HEK293T (cell line): Measurements from ENCODE around the gene APOL4.
"Not testable (repeated sequence)": the region's sequence is repeated elsewhere in the genome, so short reads cannot be mapped to it uniquely, and the experiment has no call there.

ENCODE experiments used
- CTCF ChIA-PET: fragments of 350-600 bp; formaldehyde crosslinking; extraction: SDS; loops from one replicate; lab custom pipeline; 2021; ENCODE audit warnings: antibody characterized with exemption, inconsistent platforms; lab: Yijun Ruan, JAX
- POLR2A ChIA-PET: fragments of 350-600 bp; formaldehyde crosslinking; extraction: SDS; loops from one replicate; lab custom pipeline; 2020; ENCODE audit warnings: antibody characterized with exemption, inconsistent platforms; lab: Yijun Ruan, JAX
- DNase-seq: peaks from one replicate; pipeline ENCODE4 v3.0.0; 2012; ENCODE audit warnings: mixed read lengths; ENCODE audit errors: extremely low spot score
- ARNT ChIP-seq: fragments of 450-650 bp; IDR thresholded peaks from 2 replicates; pipeline ENCODE4 v1.6.1; 2017; ENCODE audit warnings: mild to moderate bottlenecking
- BHLHE40 ChIP-seq: fragments of 450-650 bp; IDR thresholded peaks from 2 replicates; pipeline ENCODE4 v1.6.1; 2016; ENCODE audit warnings: mild to moderate bottlenecking, moderate library complexity, borderline replicate concordance
- CTBP1 ChIP-seq: fragments of 450-650 bp; IDR thresholded peaks from 2 replicates; pipeline ENCODE4 v1.6.1; 2016; ENCODE audit warnings: borderline replicate concordance
- ELF4 ChIP-seq: fragments of 450-650 bp; IDR thresholded peaks from 2 replicates; pipeline ENCODE4 v1.6.1; 2017; ENCODE audit warnings: antibody characterized with exemption
- FOXA1 ChIP-seq: fragments of 450-650 bp; IDR thresholded peaks from 2 replicates; pipeline ENCODE4 v1.6.1; 2016; ENCODE audit warnings: mild to moderate bottlenecking
- FOXK2 ChIP-seq: fragments of 450-650 bp; IDR thresholded peaks from 2 replicates; pipeline ENCODE4 v1.6.1; 2016; ENCODE audit warnings: mild to moderate bottlenecking
- FOXM1 ChIP-seq: fragments of 450-650 bp; IDR thresholded peaks from 2 replicates; pipeline ENCODE4 v1.6.1; 2017; ENCODE audit warnings: mild to moderate bottlenecking, borderline replicate concordance
- HDGF ChIP-seq: fragments of 450-650 bp; IDR thresholded peaks from 2 replicates; pipeline ENCODE4 v1.6.1; 2017; ENCODE audit warnings: antibody characterized with exemption, borderline replicate concordance
- L3MBTL2 ChIP-seq: fragments of 450-650 bp; conservative IDR thresholded peaks from 2 replicates; pipeline ENCODE4 v1.6.1; 2016; ENCODE audit warnings: mild to moderate bottlenecking
- LEF1 ChIP-seq: fragments of 450-650 bp; IDR thresholded peaks from 2 replicates; pipeline ENCODE4 v1.6.1; 2017; ENCODE audit warnings: mild to moderate bottlenecking, borderline replicate concordance
- NFRKB ChIP-seq: fragments of 450-650 bp; IDR thresholded peaks from 2 replicates; pipeline ENCODE4 v1.6.1; 2016; ENCODE audit warnings: mild to moderate bottlenecking, moderate library complexity
- SP1 ChIP-seq: fragments of 450-650 bp; IDR thresholded peaks from 2 replicates; pipeline ENCODE4 v1.6.1; 2017
- SUZ12 ChIP-seq: fragments of 450-650 bp; IDR thresholded peaks from 2 replicates; pipeline ENCODE4 v1.6.1; 2016; ENCODE audit warnings: mild to moderate bottlenecking
- TARDBP ChIP-seq: fragments of 450-650 bp; IDR thresholded peaks from 2 replicates; pipeline ENCODE4 v1.6.1; 2016
- ZNF384 ChIP-seq: fragments of 450-650 bp; IDR thresholded peaks from 2 replicates; pipeline ENCODE4 v1.6.1; 2016
- TF ChIP-seq, protein P1 (sequence below): fragments of 450-650 bp; IDR thresholded peaks from 2 replicates; pipeline ENCODE4 v1.6.1; 2016

APOL4 gene

DNA sequence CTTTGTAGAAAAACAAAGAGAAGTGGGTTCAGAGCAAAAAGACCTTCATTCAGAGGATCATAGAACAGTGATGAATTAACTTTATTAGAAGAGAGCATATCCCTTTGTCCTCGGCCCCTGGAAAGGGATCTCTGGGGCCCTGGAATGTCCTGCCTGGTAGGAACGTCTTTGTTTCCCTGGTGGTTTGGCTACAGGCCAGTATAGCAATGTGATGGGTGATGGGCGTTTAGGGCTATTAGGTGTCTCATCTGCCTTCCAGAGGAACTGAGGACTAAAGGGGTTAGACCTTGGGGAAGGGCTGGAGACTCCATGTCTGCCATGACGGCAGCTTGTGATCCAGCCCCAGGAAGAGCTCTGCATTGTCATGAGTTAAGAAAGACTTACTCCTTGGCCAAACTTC lies 9.1 kb downstream of the APOL4 start:
- DNase-seq: no peak
- CTCF ChIA-PET: interaction anchor here (0.9 kb wide), 1 partner anchor 11 kb away, joined by 4 read pairs; no protein-coding TSS in a partner anchor
- TF ChIP-seq ARNT (no peak), CTBP1 (no peak), FOXK2 (no peak), LEF1 (no peak), SP1 (no peak)
- POLR2A ChIA-PET: no interaction called here

DNA sequence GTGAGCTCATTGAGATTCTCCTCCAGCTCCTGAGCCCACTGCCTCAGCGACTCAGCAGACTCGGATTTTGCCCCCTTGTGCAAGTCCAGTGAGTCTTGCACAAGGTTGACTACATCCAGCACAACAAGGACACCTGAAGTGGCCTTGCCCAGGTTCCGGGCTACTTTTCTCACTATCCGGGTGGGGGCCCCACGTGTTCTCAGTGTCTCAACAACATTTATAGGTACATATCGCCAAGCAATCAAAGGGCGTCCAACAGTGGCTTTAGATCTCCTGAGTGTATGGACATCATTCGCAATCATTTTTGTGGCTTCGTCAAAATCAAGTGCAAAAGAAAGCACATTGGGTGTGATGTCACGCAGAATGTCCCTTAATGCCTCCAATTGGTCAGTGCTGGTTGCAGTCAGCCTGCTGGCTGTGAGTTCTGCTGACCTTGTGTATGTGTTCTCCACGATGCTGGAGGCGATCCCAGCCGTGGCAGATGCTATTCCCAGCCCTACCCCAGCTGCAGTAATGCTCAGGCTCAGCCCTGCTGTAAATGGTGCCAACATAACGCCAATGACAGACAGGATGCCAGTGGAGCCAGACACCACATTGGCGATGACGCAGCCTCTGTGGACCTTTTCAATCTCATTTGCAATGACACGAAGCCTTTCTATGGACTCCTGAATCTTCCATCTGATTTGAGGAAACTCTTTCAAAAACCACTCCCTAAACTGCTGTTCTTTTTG lies 10.3 kb downstream of the APOL4 start:
- no peak for DNase-seq
- POLR2A ChIA-PET: no interaction called here

DNA sequence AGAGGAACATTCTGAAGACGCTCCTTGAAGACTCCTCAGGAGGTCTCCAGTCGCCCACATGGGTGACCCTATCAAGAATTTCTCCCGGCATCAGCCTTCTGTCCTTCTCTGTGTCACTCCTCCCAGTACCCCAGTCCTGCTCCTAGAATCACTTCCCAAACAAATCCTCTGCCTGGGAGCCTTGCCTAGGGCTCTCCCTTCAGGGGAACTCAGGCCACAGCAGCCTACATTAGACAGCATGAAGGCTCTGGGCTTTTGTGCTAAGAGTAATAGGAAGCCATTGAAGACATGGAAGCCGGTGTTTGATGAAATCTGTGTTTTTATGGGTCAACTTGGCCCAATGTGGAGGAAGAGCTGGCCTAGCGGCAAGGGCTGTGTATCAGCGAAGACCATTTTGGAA lies 13.7 kb downstream of the APOL4 start:
- DNase-seq, POLR2A ChIA-PET, CTCF ChIA-PET: not testable (repeated sequence)

More for the DNA sequence above, 10.3 kb downstream of the APOL4 start:
- CTCF ChIA-PET: no interaction called here
- no peak for TF ChIP-seq FOXA1
- no peak for TF ChIP-seq HDGF

DNA sequence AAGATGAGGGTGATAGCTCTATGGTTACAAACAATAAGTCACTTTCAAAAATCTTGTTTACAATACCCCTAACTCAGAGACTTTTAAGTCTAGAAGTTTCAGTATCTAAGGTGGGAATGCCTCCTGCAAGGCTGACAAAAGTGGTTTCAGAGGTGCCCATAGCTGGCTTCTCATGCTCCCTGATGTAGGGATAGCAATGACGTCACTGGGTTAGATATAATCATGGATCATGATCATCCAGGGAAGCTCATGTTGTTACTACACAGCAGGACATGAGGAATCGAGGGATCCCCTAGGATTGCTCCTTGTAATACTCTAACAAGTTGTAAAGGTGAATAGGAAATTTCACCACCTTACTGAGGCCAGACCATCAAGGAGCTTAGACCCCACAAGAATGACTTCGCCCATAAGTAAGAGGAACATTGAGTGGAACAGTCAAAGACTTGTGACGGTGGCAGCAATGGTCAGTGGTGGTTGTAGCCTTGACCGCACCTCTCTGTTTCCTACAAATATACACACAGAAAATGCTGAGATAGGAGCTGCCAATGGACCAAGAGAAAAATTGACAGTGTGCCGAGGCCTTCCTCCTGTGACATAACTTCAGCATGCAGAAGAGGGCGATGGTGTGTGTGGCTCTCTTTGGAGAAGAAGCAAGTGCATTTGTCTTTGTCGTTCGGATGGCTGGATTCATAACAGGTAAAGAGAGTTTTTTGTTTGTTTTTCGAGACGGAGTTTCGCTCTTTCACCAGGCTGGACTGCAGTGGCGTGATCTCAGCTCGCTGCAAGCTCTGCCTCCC lies 15.6 kb downstream of the APOL4 start:
- ChIA-PET CTCF (no interaction called here), POLR2A (no interaction called here)
- TF ChIP-seq FOXM1 (no peak), ARNT (no peak), BHLHE40 (no peak), ZNF384 (no peak), FOXK2 (no peak), SUZ12 (no peak), FOXA1 (no peak), CTBP1 (no peak), LEF1 (no peak), HDGF (no peak), ELF4 (no peak), SP1 (no peak), L3MBTL2 (no peak), TARDBP (no peak)
- TF ChIP-seq, protein P1, sequence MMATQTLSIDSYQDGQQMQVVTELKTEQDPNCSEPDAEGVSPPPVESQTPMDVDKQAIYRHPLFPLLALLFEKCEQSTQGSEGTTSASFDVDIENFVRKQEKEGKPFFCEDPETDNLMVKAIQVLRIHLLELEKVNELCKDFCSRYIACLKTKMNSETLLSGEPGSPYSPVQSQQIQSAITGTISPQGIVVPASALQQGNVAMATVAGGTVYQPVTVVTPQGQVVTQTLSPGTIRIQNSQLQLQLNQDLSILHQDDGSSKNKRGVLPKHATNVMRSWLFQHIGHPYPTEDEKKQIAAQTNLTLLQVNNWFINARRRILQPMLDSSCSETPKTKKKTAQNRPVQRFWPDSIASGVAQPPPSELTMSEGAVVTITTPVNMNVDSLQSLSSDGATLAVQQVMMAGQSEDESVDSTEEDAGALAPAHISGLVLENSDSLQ: no peak
- no peak for DNase-seq

DNA sequence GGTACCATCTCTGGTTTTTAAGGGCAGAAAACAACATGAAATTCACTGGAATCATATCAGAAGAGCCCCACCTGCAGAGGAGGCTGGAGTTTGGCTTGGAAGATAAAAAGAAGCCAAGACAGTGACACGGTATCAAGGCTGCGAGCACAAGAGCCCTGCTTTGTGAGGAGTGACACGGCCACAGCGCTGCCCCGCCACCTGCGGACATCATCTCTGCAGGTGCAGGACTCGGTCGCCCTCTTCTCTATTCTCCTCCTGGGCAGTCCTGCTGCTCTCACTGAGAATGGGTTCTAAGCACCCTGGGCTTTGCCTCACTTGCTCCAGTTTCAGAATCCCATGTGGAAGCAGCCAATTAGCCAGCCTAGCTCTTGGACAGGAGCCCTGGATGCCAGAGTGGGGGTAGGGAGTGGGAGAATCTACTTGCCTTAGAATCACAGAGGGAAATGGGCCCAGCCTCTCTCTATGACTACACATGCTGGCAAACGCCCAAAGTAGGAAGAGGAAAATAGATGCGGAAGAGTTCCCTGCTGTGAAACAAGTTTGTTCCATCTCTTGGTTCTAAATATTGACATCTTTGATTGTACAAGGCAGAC lies 17.1 kb downstream of the APOL4 start:
- DNase-seq: no peak
- TF ChIP-seq HDGF: no peak
- TF ChIP-seq SUZ12: no peak
- TF ChIP-seq SP1: no peak
- no peak for TF ChIP-seq TARDBP
- TF ChIP-seq ELF4: no peak
- no peak for TF ChIP-seq NFRKB
- TF ChIP-seq FOXK2: no peak
- no peak for TF ChIP-seq LEF1
- no peak for TF ChIP-seq CTBP1
- TF ChIP-seq, protein P1: no peak
- no peak for TF ChIP-seq FOXM1
- no peak for TF ChIP-seq L3MBTL2
- TF ChIP-seq BHLHE40: no peak
- no peak for TF ChIP-seq FOXA1
- ChIA-PET CTCF (no interaction called here), POLR2A (no interaction called here)

DNA sequence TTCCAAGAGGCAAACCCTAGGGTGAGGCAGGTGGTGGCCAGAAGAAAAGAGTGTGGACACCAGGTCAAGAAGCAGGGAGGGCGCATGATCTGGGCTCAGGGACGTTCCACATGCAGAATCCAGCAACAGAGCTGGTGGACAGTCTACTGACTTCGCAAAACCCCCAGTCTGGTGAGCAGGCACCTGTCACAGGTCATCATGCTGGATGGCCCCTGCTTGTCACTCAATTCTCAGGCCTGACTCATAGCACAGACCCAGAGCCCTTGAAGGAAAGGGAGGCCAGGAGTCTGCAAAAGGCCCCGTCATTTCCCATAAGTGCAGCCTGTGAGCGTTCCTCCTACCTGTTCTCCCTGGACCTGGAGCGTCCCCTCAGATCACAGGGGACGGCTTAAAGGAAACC lies 18.2 kb downstream of the APOL4 start:
- no peak for DNase-seq
- POLR2A ChIA-PET: no interaction called here
- CTCF ChIA-PET: interaction anchor here (0.6 kb wide), 1 partner anchor 572 kb away, joined by 3 read pairs; no protein-coding TSS in a partner anchor
- no peak for TF ChIP-seq NFRKB
- no peak for TF ChIP-seq FOXM1
- no peak for TF ChIP-seq HDGF
- no peak for TF ChIP-seq ZNF384
- TF ChIP-seq SP1: no peak
- TF ChIP-seq SUZ12: no peak
- TF ChIP-seq TARDBP: no peak
- no peak for TF ChIP-seq LEF1
- TF ChIP-seq CTBP1: no peak
- TF ChIP-seq L3MBTL2: no peak

DNA sequence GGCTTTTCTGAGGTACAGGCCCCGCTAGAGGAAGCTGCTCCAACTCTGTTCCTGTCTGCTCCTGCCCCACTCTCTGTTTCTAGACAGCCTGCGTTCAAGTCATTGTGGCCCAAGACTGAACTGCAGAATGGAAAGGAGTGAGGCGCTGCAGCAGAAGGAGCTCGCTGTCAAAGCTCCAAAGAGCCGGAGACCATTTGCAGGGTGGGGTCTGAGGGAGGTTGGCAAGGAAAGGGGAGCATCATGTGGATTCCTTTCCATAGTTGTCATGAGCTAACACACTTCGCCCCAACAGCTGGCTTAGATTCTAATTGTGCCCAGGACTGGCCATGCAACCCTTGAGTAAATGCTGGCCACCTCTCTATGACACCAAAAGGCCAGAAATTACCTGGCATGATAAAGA lies 18.8 kb downstream of the APOL4 start:
- CTCF ChIA-PET: interaction anchor here (0.6 kb wide), 1 partner anchor 571 kb away, joined by 3 read pairs; no protein-coding TSS in a partner anchor
- POLR2A ChIA-PET: no interaction called here
- DNase-seq: no peak
- no peak for TF ChIP-seq FOXM1
- TF ChIP-seq BHLHE40: no peak
- no peak for TF ChIP-seq LEF1
- TF ChIP-seq SUZ12: no peak
- TF ChIP-seq FOXA1: no peak
